ENCODE results near the gene ENOX1.

DNA sequence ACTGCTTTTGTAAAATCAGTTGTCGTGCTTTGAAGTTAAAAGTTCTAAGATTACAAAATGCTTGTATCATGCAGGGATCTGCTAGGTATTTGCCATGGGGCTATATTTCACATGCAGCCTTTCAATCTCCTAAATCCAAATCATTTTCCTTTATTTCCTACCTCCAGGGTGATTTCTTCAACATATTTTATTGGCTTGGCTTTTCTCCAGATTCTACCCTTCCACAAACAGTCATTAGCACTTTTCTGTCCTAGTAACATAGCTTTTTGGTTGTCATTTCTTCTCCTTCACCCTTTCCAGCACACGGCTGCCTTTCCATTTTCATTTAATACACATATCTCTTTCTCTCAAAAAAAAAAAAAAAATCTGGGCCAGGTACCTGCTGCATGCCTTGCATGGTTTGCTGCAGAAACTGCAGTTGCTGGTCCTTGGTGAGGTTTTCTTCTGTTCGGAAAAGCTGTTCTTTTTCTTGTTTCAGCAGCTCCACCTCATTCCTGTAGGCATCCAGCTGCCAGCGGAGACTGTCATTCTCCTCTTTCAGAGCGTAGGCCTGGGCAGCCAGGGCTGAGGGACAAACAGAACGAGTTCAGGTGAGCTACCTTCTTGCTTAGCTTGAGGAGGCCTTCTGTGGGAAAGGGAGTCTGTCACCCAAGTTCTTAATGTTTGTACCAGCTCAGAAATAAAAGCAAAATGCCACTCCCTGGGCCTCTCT lies 488.6 kb downstream of the ENOX1 start:
- no peak for TF ChIP-seq CTCF (IDR thresholded peaks at IDR 0.05; ENCODE audit: control extremely low read depth in 1 of 3, insufficient read depth in 1 of 3, low read depth in 1 of 3, low read length in 3 of 3)
- no peak for TF ChIP-seq POLR2A (IDR thresholded peaks at IDR 0.05; ENCODE audit: control extremely low read depth in 1 of 2, low read depth in 2 of 2, low read length in 2 of 2)
- TF ChIP-seq POLR2AphosphoS5 (IDR thresholded peaks at IDR 0.05; ENCODE audit: low read depth, low read length) = no peak
- TF ChIP-seq SIN3A (conservative IDR thresholded peaks at IDR 0.05 in 1 of 2, IDR thresholded peaks at IDR 0.05 in 1 of 2; ENCODE audit: low read depth in 1 of 2, low read length in 2 of 2) = no peak
- TF ChIP-seq CEBPB (IDR thresholded peaks at IDR 0.05; ENCODE audit: low read depth, low read length) = no peak
- no peak for TF ChIP-seq TEAD4 (IDR thresholded peaks at IDR 0.05; ENCODE audit: low read depth, low read length)
- no peak for TF ChIP-seq CBX8 (IDR thresholded peaks at IDR 0.05; ENCODE audit: borderline replicate concordance, low read depth, low read length)
- TF ChIP-seq, protein P1, sequence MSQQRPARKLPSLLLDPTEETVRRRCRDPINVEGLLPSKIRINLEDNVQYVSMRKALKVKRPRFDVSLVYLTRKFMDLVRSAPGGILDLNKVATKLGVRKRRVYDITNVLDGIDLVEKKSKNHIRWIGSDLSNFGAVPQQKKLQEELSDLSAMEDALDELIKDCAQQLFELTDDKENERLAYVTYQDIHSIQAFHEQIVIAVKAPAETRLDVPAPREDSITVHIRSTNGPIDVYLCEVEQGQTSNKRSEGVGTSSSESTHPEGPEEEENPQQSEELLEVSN (IDR thresholded peaks at IDR 0.05) = no peak
- TF ChIP-seq USF2 (IDR thresholded peaks at IDR 0.05; ENCODE audit: low read length) = no peak

Measured in H1 (cell line).